Measurements from ENCODE around the gene ZNF460.

The ZNF460 gene

DNA sequence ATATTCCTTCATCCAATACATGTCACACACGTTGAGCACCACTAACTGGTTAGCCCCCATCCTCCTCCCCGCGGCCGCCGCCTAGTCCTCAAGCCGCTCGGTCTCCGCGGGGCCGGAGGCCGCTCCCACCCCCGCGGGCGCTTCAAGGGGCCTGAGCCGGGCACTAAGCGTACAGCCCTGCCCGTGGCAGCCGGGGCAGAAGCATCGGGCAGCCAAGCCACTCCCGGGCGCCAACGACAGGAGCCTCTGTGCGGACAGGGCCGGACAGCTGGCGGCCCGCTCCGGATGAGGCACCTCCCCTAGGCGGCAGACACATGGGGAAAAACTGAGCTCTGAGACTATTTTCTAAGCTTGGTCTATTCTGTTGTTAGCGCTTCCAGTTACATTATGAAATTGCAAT is 37.2 kb downstream of the ZNF460 start:
- H3K27me3 ChIP-seq (ENCODE audit: insufficient read depth, low read depth, severe bottlenecking): no peaks in the 10 kb centered on the region
- H3K36me3 ChIP-seq: peaks cover under 1% of the 10 kb centered on the region; the same call in 1 of the 2 replicates
- H3K4me3 ChIP-seq (ENCODE audit: low read depth, low read length): no peak overlapping the region
- H3K27ac ChIP-seq: no peak overlapping the region
- TF ChIP-seq, protein P1, sequence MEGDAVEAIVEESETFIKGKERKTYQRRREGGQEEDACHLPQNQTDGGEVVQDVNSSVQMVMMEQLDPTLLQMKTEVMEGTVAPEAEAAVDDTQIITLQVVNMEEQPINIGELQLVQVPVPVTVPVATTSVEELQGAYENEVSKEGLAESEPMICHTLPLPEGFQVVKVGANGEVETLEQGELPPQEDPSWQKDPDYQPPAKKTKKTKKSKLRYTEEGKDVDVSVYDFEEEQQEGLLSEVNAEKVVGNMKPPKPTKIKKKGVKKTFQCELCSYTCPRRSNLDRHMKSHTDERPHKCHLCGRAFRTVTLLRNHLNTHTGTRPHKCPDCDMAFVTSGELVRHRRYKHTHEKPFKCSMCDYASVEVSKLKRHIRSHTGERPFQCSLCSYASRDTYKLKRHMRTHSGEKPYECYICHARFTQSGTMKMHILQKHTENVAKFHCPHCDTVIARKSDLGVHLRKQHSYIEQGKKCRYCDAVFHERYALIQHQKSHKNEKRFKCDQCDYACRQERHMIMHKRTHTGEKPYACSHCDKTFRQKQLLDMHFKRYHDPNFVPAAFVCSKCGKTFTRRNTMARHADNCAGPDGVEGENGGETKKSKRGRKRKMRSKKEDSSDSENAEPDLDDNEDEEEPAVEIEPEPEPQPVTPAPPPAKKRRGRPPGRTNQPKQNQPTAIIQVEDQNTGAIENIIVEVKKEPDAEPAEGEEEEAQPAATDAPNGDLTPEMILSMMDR (IDR thresholded peaks at IDR 0.05; ENCODE audit: low read depth, low read length): no peak
- no peaks in the 10 kb centered on the region for H3K9me3 ChIP-seq (ENCODE audit: severe bottlenecking)
- no peak for DNase-seq

DNA sequence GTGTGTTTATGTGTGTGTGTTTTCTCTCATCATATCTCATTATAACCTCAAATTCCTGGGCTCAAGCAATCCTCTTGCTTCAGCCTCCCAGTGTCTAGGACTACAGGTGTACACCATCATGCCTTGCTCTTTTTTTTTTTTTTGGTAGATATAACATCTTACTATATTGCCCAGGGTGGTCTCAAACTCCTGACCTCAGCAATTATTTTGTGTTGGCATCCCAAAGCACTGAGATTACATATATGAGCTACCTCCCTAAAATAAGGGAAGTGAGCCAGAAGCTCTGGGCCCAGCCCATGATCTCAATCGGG is 39.5 kb downstream of the ZNF460 start:
- H3K9me3 ChIP-seq (ENCODE audit: severe bottlenecking): no peaks in the 10 kb centered on the region
- H3K36me3 ChIP-seq: peaks cover 18% of the 10 kb centered on the region
- DNase-seq: no peak
- H3K4me3 ChIP-seq (ENCODE audit: low read depth, low read length): peak overlapping the region; percentile 87
- TF ChIP-seq, protein P1 (IDR thresholded peaks at IDR 0.05; ENCODE audit: low read depth, low read length): no peak
- H3K27ac ChIP-seq: peak overlapping the region; percentile 93
- H3K27me3 ChIP-seq (ENCODE audit: insufficient read depth, low read depth, severe bottlenecking): no peaks in the 10 kb centered on the region

DNA sequence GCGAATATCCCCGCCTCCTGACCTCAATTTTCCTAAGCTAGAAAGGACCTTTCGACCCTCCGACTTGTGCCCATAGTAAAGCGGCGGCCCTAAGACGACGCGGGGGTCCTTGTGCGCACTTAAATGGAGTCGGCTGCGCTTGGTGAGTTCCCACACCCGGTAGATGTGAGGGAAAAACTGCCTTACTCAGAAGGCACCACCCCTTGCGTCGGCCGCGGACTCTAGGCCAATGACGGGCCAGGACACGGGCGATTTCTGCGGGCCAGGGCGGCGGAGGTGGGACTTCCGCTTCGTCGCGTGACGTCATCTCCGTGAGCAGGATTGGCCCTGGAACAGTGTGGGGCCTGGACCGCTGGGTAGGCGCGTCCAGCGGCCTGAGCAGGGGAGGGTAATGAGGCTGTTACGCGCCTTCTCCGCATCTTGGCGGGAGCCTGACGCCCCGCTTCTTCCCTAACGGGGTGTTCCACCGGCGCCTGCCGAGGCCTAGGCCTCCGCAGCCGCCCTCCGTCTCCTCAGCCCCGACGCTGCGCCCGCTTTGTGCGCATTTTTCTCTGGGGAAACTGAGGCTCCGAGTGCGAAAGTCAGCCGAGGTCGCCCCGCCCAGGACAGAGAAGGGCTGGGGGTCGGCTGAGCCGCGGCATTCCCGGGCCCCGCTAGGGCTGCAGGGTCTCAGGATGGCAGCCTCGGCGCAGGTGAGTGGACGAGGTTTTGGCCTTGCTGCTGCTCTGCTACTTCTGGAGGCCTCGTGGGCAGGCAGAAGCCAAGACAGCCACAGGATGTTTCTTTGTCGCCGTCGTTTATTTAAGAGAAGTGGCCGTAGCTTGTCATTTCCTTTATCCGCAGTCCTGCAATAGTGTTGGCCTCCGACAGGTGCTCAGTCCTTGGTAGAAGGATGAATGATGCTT is 40.1 kb downstream of the ZNF460 start, which contains the start of gene ZNF543:
ZNF543 (plus strand) TSS at position 293 of the 905 bp plus-strand sequence; CDS start at position 675, 382 bp downstream.
- Histone ChIP-seq H3K4me3 (ENCODE audit: low read depth, low read length) (peak within 1 kb of the TSS; percentile 87), H3K27ac (peak within 1 kb of the TSS; percentile 93), H3K9me3 (ENCODE audit: severe bottlenecking) (no peaks in the 10 kb centered on the region), H3K27me3 (ENCODE audit: insufficient read depth, low read depth, severe bottlenecking) (no peaks in the 10 kb centered on the region), H3K36me3 (peaks cover 24% of the 10 kb centered on the region)
- peak; percentile 96 for DNase-seq
- TF ChIP-seq, protein P1 (IDR thresholded peaks at IDR 0.05; ENCODE audit: low read depth, low read length): no peak

DNA sequence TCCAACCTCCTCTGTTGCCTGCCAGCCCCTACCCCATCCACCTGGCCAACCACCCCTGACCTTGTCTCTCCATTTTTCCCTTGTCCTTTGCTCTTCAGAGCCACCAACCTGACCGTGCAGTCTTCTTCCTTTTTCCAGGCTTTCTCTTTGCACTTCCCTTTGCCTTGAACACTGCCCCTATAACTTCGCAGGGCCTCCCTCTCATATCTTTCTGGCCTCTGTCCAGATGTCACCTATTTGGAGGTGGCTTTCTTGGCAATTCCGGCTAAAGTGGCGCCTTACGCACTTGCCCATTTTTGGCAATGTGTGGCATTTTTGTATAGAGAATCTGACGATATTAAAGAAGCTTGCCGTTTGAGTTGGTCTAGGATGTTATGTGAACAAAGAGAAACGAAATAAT is 40.8 kb downstream of the ZNF460 start:
- H3K27me3 ChIP-seq (ENCODE audit: insufficient read depth, low read depth, severe bottlenecking): no peaks in the 10 kb centered on the region
- peaks cover 29% of the 10 kb centered on the region for H3K36me3 ChIP-seq
- H3K9me3 ChIP-seq (ENCODE audit: severe bottlenecking): no peaks in the 10 kb centered on the region
- peak overlapping the region; percentile 93 for H3K27ac ChIP-seq
- TF ChIP-seq, protein P1 (IDR thresholded peaks at IDR 0.05; ENCODE audit: low read depth, low read length): no peak
- no peak for DNase-seq
- peak overlapping the region; percentile 87 for H3K4me3 ChIP-seq (ENCODE audit: low read depth, low read length)

DNA sequence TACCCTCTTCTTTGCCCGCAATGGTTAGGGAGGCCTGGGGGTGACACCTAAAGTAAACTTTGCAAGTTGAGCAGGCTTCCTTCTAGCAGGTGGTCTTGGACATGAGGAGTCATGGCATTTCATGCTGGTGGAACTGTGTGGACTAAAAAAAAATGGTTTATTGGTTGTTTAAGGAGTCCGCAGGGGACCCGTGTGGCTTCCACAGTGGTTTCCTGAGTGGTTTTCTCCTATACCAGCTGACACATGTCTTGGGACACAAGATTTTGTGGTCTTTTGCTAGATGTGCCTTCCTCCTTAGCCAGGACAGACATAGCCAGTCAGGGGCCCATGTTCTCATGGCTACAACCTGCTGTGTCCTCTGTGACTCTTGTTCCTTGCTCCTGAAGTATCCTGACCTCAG is 41.5 kb downstream of the ZNF460 start:
- Histone ChIP-seq H3K36me3 (peaks cover 34% of the 10 kb centered on the region), H3K9me3 (ENCODE audit: severe bottlenecking) (no peaks in the 10 kb centered on the region), H3K27me3 (ENCODE audit: insufficient read depth, low read depth, severe bottlenecking) (no peaks in the 10 kb centered on the region), H3K4me3 (ENCODE audit: low read depth, low read length) (peak overlapping the region; percentile 87; the same call in 1 of the 2 replicates), H3K27ac (no peak overlapping the region)
- no peak for DNase-seq
- TF ChIP-seq, protein P1 (IDR thresholded peaks at IDR 0.05; ENCODE audit: low read depth, low read length): no peak
